NK-92 (cell line): ENCODE results near the gene KAT2B.

Experiments
- DNase-seq: peaks from one replicate; lab custom pipeline; 2025; ENCODE audit not compliant: unreplicated experiment; lab: John Stamatoyannopoulos, UW

KAT2B gene

DNA sequence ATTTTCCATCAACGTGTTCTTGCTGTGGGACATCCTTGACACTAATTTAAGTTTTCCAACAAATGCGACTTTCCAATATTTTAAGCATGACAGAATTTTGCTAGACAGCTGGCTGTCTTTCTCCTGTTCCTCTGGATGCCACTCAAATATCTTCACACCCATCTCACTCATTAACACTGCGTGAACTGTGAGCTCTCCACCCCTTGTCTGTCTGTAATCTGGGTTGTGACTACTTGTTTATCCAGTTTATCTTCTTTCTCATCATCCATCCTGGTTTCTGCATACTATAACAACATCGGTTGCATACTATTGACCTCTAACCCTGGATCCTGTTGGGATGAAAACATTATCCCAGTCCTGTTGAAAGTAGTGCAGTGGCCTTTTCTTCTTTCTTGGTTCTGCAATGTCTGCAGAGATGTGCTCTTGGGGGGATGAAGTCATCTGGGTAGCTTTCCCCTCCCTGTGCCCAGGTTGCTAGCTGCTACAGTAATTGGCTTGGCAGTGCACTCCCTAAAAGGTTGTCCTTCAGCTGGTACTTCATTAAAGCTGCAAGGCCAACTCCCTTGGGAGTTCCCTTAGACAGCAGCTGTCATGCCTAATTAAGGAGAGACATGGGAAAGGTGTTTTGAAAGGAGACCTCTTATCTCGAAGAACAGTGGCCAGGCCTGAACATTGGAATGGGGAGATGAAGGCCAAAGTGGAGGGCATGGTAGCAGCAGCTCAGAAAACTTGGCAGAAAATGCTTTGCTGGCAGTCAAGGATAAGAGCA lies 24.7 kb downstream of the KAT2B start:
- DNase-seq: no peak

DNA sequence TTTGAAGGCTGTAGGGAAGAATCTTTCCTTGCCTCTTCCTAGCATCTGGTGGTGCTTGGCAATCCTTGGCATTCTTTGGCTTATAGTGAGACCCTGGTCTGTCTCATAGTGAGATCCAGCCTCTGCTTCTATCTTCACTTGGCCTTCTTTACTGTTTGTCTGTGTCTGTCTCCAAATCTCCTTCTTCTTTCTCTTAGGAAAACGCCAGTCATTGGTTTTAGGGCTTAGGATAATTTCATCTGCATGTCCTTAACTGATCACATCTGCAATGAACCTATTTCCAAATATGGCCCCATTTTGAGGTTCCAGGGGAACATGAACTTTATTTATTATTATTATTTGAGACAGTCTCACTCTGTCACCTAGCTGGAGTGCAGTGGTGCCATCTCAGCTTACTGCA lies 25.8 kb downstream of the KAT2B start:
- DNase-seq: no peak

DNA sequence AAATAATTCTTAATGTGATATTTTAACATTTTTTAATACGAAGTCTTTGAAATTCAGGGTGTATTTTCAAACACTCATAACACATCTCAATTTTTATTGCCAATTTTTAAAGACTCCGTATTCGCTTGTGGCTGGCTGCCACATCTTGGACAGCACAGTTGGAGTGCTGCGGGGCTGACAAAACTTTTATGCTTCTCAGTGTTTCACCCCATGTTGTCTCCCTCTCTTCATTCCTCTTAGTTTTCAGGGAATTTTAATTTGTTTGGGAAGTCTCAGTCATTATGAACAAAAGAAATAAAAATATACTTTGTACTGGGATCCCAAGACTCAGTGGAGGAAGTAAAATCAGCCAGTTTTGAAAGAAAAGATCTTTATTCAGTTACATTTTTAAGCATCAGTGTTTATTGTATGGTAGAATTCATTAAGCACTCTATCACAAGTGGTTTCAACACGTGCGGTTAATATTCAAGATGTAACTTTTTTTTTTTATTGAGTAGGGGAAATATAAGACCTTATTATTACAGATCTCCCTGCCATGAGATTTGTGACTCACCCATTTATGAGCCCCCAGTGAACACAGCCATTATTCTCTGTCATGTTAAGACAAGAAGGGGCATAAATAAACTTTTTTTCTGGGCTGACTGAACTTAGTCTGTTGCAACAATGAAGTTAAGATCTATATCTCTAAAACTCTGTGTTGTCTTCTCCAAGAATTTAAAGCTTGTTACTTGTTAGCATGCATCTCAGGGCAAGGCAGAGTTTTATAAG lies 26.8 kb downstream of the KAT2B start:
- no peak for DNase-seq

DNA sequence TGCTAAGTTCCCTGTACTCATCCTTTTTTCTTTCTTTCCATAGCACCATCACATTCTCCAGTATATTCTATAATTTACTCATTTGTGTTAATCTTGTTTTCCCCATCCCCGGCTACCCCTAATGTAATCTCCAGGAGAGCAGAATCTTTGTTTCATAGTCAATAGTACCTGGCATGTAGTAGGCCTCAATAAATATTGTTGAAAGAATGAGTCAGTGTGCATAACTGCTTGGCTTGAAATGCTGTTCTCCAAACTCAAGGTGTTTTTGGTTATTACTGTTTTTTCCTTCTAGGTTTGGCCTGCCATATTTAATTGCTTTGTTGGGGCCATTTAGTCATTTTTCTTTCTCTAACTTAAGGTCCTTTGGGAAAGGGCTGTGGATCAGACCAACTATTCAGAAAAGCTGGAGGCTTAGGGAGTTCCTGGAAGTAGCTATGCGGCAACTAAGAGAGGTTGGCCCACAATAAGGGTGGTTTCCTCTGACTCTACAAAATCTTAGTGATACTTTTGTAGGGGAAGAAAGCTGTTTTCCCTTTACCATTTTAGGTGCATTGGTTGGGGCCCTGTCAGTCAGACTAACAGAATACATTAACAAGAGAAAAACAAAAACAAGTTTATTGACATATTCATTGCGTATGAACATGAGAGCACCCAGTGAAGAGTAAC lies 28.4 kb downstream of the KAT2B start:
- DNase-seq: no peak

DNA sequence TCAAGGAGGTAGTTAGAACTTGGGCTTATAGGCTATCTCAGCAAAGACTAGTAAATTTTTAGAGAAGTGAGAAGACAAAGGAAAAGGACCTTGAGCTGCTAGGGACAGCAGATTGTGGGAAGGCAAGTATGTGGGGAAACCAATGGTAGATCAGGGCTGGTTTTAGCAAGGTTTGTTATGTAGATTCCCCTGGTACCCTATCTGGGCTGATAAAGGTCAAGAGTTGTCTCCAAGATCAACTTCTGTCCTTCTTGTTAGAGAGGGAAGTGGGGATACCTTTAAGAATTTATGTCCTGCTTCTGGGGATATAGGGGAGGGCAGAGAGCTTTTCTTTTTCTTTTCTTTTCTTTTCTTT lies 28.9 kb downstream of the KAT2B start:
- no peak for DNase-seq

DNA sequence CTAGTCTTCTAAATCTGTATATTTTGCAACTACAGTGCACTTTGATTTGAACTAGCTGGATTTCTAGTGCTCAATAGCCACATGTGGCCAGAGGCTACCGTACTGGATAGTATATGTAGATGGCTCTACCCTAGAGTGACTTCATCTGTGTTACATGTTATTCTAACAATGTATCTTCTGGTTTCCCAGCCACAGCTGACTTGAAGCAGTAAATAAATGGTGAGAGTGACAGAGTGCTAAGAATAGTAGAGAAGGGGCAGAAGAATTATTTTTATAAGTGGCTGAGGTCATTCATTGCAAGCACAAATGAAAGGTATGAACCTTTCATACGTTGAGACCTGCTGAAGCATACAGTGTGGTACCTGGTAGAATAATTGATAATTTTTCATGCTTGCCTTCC lies 30.9 kb downstream of the KAT2B start:
- DNase-seq: no peak

DNA sequence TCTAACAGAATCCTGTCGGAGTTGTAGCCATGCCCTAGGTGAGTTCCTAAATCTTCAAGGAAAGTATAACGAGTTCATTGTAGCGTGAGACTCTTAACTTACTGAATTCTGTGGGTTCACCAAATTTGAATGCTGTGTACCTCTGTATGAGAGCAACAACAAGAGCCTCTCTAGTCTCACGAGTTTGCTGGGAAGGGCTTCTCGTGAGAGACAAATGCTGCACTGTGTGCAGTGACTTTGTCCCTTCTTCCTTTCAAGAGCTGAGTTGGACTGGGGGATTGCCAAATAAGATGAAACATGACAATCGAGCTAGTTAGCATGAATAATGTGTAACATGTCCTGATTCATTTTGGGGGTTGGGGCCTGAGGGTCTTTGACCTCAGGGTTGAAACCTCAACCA lies 32.2 kb downstream of the KAT2B start:
- no peak for DNase-seq

DNA sequence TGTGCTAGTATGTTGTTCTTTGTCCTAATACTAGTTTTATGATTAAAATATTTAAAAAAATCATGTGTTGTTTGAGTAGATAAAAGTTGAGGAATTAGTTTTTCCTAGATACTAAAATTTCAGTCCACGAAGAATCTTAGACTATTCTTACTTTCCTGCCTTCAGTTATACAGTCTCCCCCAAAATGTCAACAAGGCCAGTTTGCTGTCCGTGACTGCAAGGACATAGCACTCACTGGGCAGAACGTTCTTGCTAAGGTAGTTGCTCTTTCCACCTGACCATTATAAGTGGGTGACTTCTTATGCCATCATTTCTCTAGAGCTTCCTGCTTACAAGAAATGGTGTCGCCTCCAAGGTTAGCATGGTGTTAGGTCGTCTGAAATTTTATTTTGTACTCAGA lies 32.8 kb downstream of the KAT2B start:
- DNase-seq: no peak

DNA sequence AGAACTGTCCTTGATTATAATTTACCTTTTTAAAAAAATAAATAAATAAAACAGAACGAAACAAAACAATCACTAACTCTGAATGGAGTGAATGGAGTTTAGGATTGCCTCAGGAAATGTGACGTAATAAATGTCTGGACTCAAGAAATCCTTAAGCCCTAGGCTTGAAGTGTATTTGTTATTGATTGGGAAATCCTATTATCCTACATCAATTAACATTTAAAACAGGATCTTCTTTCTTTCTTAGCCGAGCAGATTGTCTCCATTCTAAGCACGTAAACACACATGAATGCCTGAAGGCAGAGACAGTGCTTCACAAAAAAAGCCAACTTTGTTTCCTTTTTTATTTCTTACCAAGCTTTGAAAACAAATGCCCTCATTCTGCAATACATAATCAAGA lies 33.4 kb downstream of the KAT2B start:
- no peak for DNase-seq

DNA sequence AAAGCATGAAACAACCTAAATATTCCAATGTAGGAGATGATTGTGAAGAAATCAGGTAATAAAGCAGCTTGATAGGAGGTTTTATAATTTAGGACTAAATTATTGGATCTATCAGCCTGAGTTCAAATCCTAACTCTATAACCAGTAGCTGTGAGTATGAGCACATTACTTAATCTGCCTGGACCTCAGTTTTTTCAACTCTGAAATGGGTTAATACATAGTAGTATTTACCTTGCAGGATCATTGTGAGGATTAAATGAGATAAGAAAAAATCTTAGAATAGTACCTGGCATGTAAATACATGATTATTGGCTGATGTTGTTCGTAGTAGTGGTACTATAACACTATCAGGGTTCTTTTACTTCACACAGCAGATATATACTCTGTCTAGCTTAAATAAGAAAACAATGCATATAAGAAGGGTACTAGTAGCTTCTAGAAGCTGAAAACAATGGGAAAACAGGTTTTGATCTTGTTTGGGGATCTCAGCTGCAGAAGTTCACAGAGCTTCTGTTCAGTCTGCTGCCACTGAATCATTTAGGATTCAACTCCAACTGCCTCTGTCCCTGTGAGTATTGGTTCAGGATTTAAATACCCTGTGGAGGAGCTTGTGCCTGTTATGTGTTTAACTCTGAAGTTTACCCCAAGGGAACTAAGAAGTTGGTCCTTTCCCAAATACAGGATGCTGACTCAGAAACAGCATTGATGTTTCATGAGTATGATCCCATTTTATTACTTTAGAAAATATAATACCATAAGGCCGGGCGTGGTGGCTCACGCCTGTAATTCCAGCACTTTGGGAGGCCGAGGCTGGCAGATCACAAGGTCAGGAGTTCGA lies 34.2 kb downstream of the KAT2B start:
- no peak for DNase-seq

DNA sequence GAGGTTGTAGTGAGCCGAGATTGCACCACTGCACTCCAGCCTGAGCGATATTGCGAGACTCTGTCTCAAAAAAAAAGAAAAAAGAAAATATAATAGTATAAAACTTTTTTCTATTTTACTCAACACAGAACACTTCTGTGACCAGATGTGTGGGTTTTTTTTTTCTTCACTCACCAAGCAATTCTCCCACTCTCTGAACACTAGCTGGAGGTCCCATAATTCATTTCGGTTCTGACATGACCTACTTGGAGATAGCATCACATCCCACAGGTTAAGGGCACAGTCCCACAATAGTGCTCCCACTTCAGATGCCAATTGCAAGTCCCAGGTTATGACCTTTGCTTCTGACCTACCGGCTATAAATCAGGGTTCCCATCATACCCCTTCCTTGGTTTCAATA lies 35.0 kb downstream of the KAT2B start:
- no peak for DNase-seq

DNA sequence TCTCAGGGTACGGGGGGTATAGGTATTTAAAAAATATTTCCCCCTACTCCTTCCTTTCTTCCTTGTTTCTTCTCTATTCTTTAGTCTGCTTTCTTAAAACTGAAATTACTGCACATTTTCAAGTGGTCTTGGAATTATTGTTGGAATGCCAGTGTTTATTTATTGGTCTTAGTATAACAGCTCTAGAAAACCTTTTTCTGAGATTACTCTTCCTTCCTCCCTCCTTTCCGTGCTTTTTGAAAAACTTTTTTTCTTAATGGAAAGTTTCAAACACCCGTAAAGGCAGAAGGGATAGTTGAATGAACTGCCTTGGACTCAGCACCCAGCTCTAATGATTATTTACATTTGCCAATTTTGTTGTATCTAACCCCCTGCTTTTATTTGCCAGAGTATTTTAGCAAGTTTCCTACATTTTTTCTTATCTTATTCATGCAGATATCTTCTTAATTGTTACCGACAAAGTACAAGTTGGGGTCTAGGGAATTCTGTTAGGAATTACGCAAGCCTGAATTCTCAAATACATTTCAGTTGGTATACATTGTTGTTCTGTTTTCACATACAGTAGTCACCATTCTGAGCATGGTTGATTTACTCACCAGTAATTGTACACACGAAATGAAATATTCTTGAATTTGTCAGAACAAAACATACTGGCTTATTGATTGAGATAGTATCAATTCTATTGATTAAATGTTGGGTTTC lies 36.2 kb downstream of the KAT2B start:
- DNase-seq: no peak

DNA sequence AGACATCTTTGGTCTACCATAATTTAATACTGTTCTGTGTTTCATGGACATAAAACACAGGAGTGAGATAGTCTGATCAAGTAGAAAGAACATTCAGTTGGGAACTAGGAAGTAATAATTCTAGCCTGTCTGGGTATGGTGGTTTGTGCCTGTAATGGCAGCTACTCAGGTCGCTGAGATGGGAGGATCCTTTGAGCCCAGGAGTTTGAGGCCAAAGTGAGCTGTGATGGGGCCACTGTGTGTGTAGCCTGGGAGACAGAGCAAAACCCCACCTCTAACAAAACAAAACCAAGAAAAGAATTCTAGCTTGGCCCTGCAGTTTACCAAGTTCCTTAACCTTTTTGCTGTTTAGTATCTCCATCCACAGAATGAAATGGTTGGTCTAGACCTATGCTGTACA lies 36.8 kb downstream of the KAT2B start:
- DNase-seq: no peak

DNA sequence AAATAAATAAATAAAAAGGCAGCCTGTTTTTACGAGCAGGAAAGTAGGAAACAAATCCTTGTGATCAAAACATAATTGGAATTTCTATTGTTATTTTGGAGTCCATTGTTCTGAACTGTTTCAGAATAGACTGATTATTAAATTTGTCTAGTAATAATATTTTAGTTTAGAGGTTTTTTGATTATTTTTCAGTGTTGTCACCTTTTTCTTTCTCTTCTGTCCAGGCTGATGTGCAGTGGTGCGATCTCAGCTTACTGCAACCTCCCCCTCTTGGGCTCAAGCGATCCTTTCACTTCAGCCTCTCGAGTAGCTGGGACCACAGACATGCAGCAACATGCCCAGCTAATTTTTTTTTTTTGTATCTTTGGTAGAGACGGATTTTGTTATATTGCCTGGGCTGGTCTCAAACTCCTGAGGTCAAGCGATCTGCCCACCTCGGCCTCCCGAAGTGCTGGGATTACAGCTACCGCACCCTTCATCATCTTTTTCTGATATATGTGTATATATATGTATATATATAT lies 38.0 kb downstream of the KAT2B start:
- no peak for DNase-seq

DNA sequence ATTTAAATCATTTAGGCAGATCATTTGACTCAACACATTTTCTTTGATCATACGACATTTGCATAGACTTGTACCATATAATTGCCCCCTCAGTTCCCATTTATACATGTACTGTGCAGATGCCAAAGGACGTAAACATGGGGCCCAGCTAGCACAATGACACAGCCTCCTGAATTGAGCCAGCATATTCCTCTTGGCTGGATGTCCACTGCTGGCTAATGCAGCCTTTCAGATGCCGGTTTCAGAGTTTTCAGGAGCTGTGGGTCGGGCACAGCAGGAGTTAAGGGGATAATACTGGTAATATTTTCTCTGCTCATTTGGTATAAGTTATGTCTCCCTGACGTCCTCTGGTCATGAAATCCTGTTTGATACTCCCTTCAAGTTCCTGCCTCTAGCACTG lies 39.4 kb downstream of the KAT2B start:
- no peak for DNase-seq

DNA sequence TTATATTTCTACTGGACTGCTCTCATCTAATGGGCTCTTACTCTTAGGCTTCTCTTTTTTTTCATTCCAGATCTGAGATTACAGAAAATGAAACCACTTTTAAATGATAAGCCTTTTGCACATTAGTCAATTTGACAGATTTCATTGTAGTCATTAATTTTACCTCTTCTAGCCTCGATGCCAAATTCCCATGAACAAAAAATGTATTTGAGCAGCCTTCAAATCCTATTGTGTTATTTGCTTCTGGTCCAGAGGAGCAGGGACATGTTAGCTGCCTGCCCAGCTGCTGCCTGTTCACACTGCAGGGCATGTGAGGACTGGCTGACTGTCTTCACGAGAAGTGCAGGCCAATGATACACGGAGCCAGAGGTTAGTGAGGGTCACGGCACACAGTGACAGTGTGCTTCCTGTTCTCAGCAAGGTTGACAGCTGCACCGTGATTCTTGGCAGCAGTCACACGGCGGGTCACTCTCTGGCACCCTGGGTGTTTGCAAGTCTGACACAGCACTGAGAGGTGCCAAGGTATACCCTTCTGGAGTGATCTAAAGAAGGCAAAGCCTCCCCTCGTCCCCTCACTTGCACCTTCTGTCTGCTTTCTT lies 40.8 kb downstream of the KAT2B start:
- DNase-seq: no peak

DNA sequence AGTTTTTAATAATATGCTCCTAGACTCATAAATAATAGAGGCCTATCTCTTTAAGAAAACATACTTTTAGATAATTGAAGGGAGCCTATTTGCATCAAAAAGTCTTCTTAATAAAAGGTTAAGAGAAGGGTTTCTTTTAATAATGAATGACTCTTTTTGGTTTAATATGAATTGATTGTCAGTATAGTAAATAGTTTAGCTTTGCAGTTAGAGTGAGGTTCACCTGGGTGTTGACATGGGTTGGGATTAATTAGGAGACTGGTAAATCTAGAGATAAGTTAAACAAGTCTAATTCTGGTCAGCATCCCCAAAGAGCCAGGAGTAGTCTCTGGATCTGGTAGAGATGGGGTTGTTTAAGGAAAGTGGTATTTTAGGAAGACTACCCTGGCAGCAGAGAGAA lies 43.0 kb downstream of the KAT2B start:
- no peak for DNase-seq

DNA sequence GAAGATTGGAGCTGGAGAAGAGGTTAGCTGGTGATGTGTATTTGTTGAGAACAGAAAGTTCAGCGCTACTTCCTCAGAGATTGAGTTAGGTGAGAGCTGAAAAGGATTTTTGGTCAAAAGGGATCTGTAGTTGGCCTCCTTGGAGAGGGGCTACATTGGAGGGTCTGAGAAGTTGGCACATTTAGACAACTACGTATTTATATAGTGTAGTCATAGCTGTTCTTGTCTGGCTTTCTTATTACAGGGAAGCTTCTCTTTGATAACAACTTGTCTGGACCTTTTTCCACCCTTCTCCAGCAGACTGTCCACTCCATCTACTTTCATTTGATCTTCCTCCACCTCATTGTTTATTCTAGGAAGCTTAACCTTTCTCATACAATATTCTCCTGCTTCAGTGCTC lies 43.7 kb downstream of the KAT2B start:
- no peak for DNase-seq

DNA sequence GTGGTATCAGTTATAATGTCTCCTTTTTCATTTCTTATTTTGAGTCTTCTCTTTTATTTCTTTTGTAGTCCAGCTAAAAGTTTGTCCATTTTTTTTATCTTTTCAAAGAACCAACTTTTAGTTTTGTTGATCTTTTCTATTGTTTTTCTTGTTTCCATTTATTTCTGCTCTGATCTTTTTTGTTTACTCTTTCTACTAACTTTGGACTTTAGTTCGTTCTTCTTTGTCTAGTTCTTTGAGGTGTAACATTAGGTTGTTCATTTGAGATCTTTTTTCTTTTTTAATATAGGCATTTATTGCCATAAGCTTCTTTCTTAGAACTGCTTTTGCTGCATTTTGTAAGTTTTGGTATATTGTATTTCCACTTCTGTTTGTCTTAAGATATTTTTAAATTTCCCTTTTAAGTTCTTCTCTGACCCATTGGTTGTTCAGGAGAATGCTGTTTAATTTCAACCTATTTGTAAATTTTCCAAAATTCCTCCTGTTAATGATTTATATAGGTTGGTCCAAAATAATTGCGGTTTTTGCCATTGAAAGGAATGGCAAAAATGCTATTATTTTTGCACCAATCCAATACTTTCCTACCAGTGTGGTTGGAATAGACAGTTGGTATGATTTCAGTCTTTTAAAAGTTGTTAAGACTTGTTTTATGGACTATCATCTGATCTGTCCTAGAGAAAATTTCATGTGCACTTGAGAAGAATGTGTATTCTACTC lies 51.2 kb downstream of the KAT2B start:
- no peak for DNase-seq

DNA sequence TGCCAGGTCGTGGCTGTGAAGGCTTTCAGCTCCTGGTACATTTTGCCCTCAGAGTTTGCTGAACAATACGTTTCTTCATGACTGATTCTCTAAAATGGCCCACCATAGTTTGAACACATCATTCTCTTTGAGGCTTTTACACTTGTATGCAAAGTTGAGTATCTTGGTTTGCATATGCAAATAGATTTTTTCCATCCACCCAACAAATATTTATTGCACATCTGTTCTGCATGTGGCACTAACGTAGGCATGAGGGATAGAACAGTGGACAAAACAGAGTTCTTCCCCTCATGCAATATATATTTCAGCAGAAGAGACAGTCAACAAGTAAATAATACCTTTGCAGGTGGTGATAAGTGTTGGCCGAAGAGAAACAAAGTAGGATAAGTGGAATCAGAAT lies 55.2 kb downstream of the KAT2B start:
- DNase-seq: no peak
